ENCODE results near the gene ABCA1.

GRCh38 chr9:104972242-104972866 is 44.4 kb upstream of the ABCA1 start:
- TF ChIP-seq CTCF (IDR thresholded peaks at IDR 0.05 in 4 of 5, conservative IDR thresholded peaks at IDR 0.05 in 1 of 5) (no peak), POLR2A (IDR thresholded peaks at IDR 0.05) (no peak)
